WTC11 (cell line): ENCODE measurements around the gene IDE. TPM values are rescaled to one million over a fixed set of nuclear protein-coding genes. Genes with fewer than 3 reads are reported as not detected.

Experiments used
- ATAC-seq: fragments of 200-7000 bp; cut with Tn5 transposase; 2 replicates; pipeline ENCODE4 v1.10.0; 2021; ENCODE audit warnings: mild to moderate bottlenecking, moderate library complexity
- CTCF ChIA-PET: fragments of 300-600 bp; sonication (Branson Sonifier 250); formaldehyde crosslinking; loops from one replicate; lab custom pipeline; 2021; ENCODE audit warnings: antibody characterized with exemption; lab: Charles Lee
- POLR2A ChIA-PET: fragments of 350-600 bp; sonication (Branson Sonifier 250); formaldehyde crosslinking; loops from one replicate; lab custom pipeline; 2021; ENCODE audit warnings: antibody characterized with exemption; lab: Charles Lee
- DNase-seq: peaks from one replicate; pipeline ENCODE4 v3.0.0; 2021; ENCODE audit warnings: low spot score
- H3K27ac Mint-ChIP-seq: 2 replicates; pipeline ENCODE4 v1.8.0; 2021; ENCODE audit warnings: mixed read lengths
- H3K27me3 Mint-ChIP-seq: 2 replicates; pipeline ENCODE4 v1.8.0; 2021; ENCODE audit warnings: low read depth, mild to moderate bottlenecking, moderate library complexity, mixed read lengths
- H3K36me3 Mint-ChIP-seq: 2 replicates; pipeline ENCODE4 v1.8.0; 2021; ENCODE audit warnings: mixed read lengths
- H3K4me1 Mint-ChIP-seq: 2 replicates; pipeline ENCODE4 v1.8.0; 2022; ENCODE audit warnings: mixed read lengths
- H3K4me3 Mint-ChIP-seq: 2 replicates; pipeline ENCODE4 v1.8.0; 2021; ENCODE audit warnings: mild to moderate bottlenecking, moderate library complexity, mixed read lengths
- H3K9me3 Mint-ChIP-seq: 2 replicates; pipeline ENCODE4 v1.8.0; 2021; ENCODE audit warnings: mixed read lengths
- CREB1 ChIP-seq: sonication (generic); formaldehyde crosslinking; IDR thresholded peaks from 2 replicates; pipeline ENCODE4 v1.8.0; 2023; ENCODE audit warnings: mild to moderate bottlenecking, missing genetic modification reagents
- CREM ChIP-seq: sonication (generic); formaldehyde crosslinking; IDR thresholded peaks from 2 replicates; pipeline ENCODE4 v1.8.1; 2022; ENCODE audit warnings: mild to moderate bottlenecking, missing genetic modification reagents, moderate library complexity
- ESRRA ChIP-seq: sonication (generic); formaldehyde crosslinking; IDR thresholded peaks from 2 replicates; pipeline ENCODE4 v1.8.1; 2022; ENCODE audit warnings: mild to moderate bottlenecking, missing genetic modification reagents, borderline replicate concordance
- GRHL2 ChIP-seq: fragments of 250-450 bp; sonication (Bioruptor Pico); IDR thresholded peaks from 2 replicates; pipeline ENCODE4 v1.8.0; 2022; ENCODE audit warnings: mild to moderate bottlenecking, moderate library complexity; ENCODE audit not compliant: insufficient replicate concordance, severe bottlenecking
- JAZF1 ChIP-seq: fragments of 250-450 bp; sonication (Bioruptor Pico); IDR thresholded peaks from 2 replicates; pipeline ENCODE4 v1.9.0; 2021; ENCODE audit warnings: moderate library complexity, mild to moderate bottlenecking, inconsistent platforms
- NFATC4 ChIP-seq: fragments of 250-450 bp; sonication (Bioruptor Pico); IDR thresholded peaks from 2 replicates; pipeline ENCODE4 v1.9.0; 2021; ENCODE audit warnings: mild to moderate bottlenecking
- NFYB ChIP-seq: sonication (generic); formaldehyde crosslinking; conservative IDR thresholded peaks from 2 replicates; pipeline ENCODE4 v1.8.0; 2022; ENCODE audit warnings: low read depth, missing genetic modification reagents
- PRRX2 ChIP-seq: fragments of 250-450 bp; sonication (Bioruptor Pico); IDR thresholded peaks from 2 replicates; pipeline ENCODE4 v1.8.0; 2021; ENCODE audit warnings: mild to moderate bottlenecking
- STAT6 ChIP-seq: sonication (generic); formaldehyde crosslinking; conservative IDR thresholded peaks from 2 replicates; pipeline ENCODE4 v1.8.1; 2023; ENCODE audit warnings: mild to moderate bottlenecking, low read depth, missing genetic modification reagents, moderate library complexity
- TCF7 ChIP-seq: sonication (generic); formaldehyde crosslinking; IDR thresholded peaks from 2 replicates; pipeline ENCODE4 v1.8.0; 2022; ENCODE audit warnings: mild to moderate bottlenecking, low read depth, missing genetic modification reagents, moderate library complexity
- TP53 ChIP-seq: sonication (generic); formaldehyde crosslinking; IDR thresholded peaks from 2 replicates; pipeline ENCODE4 v1.8.1; 2023; ENCODE audit warnings: mild to moderate bottlenecking, missing genetic modification reagents
- ZNF121 ChIP-seq: sonication (generic); formaldehyde crosslinking; IDR thresholded peaks from 2 replicates; pipeline ENCODE4 v1.8.0; 2023; ENCODE audit warnings: missing genetic modification reagents
- ZNF263 ChIP-seq: sonication (generic); formaldehyde crosslinking; IDR thresholded peaks from 2 replicates; pipeline ENCODE4 v1.8.1; 2022; ENCODE audit warnings: low read depth, mild to moderate bottlenecking, moderate library complexity, missing genetic modification reagents
- ZNF425 ChIP-seq: fragments of 250-450 bp; sonication (Bioruptor Pico); conservative IDR thresholded peaks from 2 replicates; pipeline ENCODE4 v1.9.0; 2021; ENCODE audit warnings: mild to moderate bottlenecking
- ZNF671 ChIP-seq: fragments of 250-450 bp; sonication (Bioruptor Pico); IDR thresholded peaks from 2 replicates; pipeline ENCODE4 v1.8.0; 2021; ENCODE audit warnings: mild to moderate bottlenecking
- total RNA-seq: library from RNA; stranded (reverse); gene quantifications from 3 replicates; pipeline ENCODE4 v1.2.3, GENCODE V29; 2021
- TF ChIP-seq, protein P1 (sequence below): sonication (generic); formaldehyde crosslinking; IDR thresholded peaks from 2 replicates; pipeline ENCODE4 v1.8.0; 2022; ENCODE audit warnings: mild to moderate bottlenecking, missing genetic modification reagents
- TF ChIP-seq, protein P2 (sequence below): fragments of 250-450 bp; sonication (Bioruptor Pico); IDR thresholded peaks from 2 replicates; pipeline ENCODE4 v1.9.0; 2021; ENCODE audit warnings: moderate library complexity, mild to moderate bottlenecking, inconsistent platforms, borderline replicate concordance
- TF ChIP-seq, protein P3 (sequence below): sonication (generic); formaldehyde crosslinking; IDR thresholded peaks from 2 replicates; pipeline ENCODE4 v1.8.0; 2022; ENCODE audit warnings: missing genetic modification reagents
- TF ChIP-seq, protein P4 (sequence below): sonication (generic); formaldehyde crosslinking; IDR thresholded peaks from 2 replicates; pipeline ENCODE4 v1.8.1; 2023; ENCODE audit warnings: mild to moderate bottlenecking, missing genetic modification reagents
- TF ChIP-seq, protein P5 (sequence below): sonication (generic); formaldehyde crosslinking; IDR thresholded peaks from 2 replicates; pipeline ENCODE4 v1.8.1; 2022; ENCODE audit warnings: mild to moderate bottlenecking, missing genetic modification reagents, moderate library complexity, borderline replicate concordance

The IDE gene
- total RNA-seq, 1 experiment from 2014 or later = 50.5 TPM

- no peak overlapping the region for H3K27ac Mint-ChIP-seq
- H3K4me3 Mint-ChIP-seq = peak overlapping the region; percentile 67
- no peaks in the 10 kb centered on the region for H3K9me3 Mint-ChIP-seq
- ChIA-PET CTCF (interaction anchor here (0.6 to 3.9 kb wide), 4 partner anchors 18 to 137 kb away, joined by 3 to 32 read pairs (median 10); no protein-coding TSS in a partner anchor), POLR2A (interaction anchor here (3.6 kb wide), 1 partner anchor 18 kb away, joined by 15 read pairs; no protein-coding TSS in a partner anchor)
- no peak for DNase-seq
- ATAC-seq = peak; percentile 43
- peaks cover 29% of the 10 kb centered on the region for H3K4me1 Mint-ChIP-seq
- TF ChIP-seq, protein P1, sequence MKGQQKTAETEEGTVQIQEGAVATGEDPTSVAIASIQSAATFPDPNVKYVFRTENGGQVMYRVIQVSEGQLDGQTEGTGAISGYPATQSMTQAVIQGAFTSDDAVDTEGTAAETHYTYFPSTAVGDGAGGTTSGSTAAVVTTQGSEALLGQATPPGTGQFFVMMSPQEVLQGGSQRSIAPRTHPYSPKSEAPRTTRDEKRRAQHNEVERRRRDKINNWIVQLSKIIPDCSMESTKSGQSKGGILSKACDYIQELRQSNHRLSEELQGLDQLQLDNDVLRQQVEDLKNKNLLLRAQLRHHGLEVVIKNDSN (CRISPR knock-in tag) = 0 out of 2 replicates have a peak, but pooled peaks have one; percentile 10
- TF ChIP-seq ZNF121 (CRISPR knock-in tag) (0 out of 2 replicates have a peak, but pooled peaks have one; percentile 5), TCF7 (CRISPR knock-in tag) (0 out of 2 replicates have a peak, but pooled peaks have one; percentile 48), CREM (0 out of 2 replicates have a peak, but pooled peaks have one; percentile 43), ZNF263 (CRISPR knock-in tag) (no peak)
- TF ChIP-seq, protein P2, sequence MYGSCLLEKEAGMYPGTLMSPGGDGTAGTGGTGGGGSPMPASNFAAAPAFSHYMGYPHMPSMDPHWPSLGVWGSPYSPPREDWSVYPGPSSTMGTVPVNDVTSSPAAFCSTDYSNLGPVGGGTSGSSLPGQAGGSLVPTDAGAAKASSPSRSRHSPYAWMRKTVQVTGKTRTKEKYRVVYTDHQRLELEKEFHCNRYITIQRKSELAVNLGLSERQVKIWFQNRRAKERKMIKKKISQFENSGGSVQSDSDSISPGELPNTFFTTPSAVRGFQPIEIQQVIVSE (CRISPR knock-in tag) = no peak
- TF ChIP-seq, protein P3, sequence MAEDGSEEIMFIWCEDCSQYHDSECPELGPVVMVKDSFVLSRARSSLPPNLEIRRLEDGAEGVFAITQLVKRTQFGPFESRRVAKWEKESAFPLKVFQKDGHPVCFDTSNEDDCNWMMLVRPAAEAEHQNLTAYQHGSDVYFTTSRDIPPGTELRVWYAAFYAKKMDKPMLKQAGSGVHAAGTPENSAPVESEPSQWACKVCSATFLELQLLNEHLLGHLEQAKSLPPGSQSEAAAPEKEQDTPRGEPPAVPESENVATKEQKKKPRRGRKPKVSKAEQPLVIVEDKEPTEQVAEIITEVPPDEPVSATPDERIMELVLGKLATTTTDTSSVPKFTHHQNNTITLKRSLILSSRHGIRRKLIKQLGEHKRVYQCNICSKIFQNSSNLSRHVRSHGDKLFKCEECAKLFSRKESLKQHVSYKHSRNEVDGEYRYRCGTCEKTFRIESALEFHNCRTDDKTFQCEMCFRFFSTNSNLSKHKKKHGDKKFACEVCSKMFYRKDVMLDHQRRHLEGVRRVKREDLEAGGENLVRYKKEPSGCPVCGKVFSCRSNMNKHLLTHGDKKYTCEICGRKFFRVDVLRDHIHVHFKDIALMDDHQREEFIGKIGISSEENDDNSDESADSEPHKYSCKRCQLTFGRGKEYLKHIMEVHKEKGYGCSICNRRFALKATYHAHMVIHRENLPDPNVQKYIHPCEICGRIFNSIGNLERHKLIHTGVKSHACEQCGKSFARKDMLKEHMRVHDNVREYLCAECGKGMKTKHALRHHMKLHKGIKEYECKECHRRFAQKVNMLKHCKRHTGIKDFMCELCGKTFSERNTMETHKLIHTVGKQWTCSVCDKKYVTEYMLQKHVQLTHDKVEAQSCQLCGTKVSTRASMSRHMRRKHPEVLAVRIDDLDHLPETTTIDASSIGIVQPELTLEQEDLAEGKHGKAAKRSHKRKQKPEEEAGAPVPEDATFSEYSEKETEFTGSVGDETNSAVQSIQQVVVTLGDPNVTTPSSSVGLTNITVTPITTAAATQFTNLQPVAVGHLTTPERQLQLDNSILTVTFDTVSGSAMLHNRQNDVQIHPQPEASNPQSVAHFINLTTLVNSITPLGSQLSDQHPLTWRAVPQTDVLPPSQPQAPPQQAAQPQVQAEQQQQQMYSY = peak; percentile 72
- H3K36me3 Mint-ChIP-seq = peaks cover 6% of the 10 kb centered on the region; the same call in 1 of the 2 replicates
- H3K27me3 Mint-ChIP-seq = no peaks in the 10 kb centered on the region
Observed at GRCh38 chr10:92573091-92573797, 649 bp downstream of the IDE start.

- Mint-ChIP-seq H3K4me1 (peaks cover 34% of the 10 kb centered on the region), H3K27ac (no peak overlapping the region), H3K36me3 (peaks cover 6% of the 10 kb centered on the region; the same call in 1 of the 2 replicates), H3K4me3 (peak overlapping the region; percentile 67), H3K9me3 (no peaks in the 10 kb centered on the region), H3K27me3 (no peaks in the 10 kb centered on the region)
- ChIA-PET POLR2A (interaction anchor here (3.6 kb wide), 1 partner anchor 19 kb away, joined by 15 read pairs; no protein-coding TSS in a partner anchor), CTCF (interaction anchor here (0.9 to 1.8 kb wide), 3 partner anchors 17 to 55 kb away, joined by 3 to 6 read pairs (median 4); no protein-coding TSS in a partner anchor)
- DNase-seq (no peak), ATAC-seq (no peak)
- TF ChIP-seq PRRX2 (CRISPR knock-in tag) (no peak), NFATC4 (CRISPR knock-in tag) (no peak), GRHL2 (CRISPR knock-in tag) (no peak), ESRRA (CRISPR knock-in tag) (no peak), STAT6 (CRISPR knock-in tag) (no peak), ZNF671 (no peak), NFYB (CRISPR knock-in tag) (no peak), ZNF425 (CRISPR knock-in tag) (no peak), TP53 (CRISPR knock-in tag) (no peak), JAZF1 (CRISPR knock-in tag) (no peak), CREB1 (no peak)
- TF ChIP-seq, protein P4, sequence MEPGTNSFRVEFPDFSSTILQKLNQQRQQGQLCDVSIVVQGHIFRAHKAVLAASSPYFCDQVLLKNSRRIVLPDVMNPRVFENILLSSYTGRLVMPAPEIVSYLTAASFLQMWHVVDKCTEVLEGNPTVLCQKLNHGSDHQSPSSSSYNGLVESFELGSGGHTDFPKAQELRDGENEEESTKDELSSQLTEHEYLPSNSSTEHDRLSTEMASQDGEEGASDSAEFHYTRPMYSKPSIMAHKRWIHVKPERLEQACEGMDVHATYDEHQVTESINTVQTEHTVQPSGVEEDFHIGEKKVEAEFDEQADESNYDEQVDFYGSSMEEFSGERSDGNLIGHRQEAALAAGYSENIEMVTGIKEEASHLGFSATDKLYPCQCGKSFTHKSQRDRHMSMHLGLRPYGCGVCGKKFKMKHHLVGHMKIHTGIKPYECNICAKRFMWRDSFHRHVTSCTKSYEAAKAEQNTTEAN (CRISPR knock-in tag) = no peak
- TF ChIP-seq, protein P5, sequence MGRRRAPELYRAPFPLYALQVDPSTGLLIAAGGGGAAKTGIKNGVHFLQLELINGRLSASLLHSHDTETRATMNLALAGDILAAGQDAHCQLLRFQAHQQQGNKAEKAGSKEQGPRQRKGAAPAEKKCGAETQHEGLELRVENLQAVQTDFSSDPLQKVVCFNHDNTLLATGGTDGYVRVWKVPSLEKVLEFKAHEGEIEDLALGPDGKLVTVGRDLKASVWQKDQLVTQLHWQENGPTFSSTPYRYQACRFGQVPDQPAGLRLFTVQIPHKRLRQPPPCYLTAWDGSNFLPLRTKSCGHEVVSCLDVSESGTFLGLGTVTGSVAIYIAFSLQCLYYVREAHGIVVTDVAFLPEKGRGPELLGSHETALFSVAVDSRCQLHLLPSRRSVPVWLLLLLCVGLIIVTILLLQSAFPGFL (CRISPR knock-in tag) = no peak
Observed at GRCh38 chr10:92572362-92573090, 1.4 kb downstream of the IDE start.
